Breast epithelium (tissue), 3 donors: ENCODE measurements around the gene AEBP2.

Experiments used
- CTCF ChIP-seq, 3 donors: fragments of 450-650 bp; IDR thresholded peaks; one replicate each; pipeline ENCODE4 v1.5.1; 2016 to 2017; ENCODE audit warnings: antibody characterized with exemption in 3 of 3, mild to moderate bottlenecking in 3 of 3, moderate library complexity in 3 of 3
- POLR2A ChIP-seq: fragments of 450-650 bp; IDR thresholded peaks from one replicate; pipeline ENCODE4 v1.6.1; 2016; ENCODE audit warnings: antibody characterized with exemption, mild to moderate bottlenecking, moderate library complexity

- TF ChIP-seq CTCF (IDR thresholded peaks at IDR 0.05) (no peak), POLR2A (no peak)
Observed at GRCh38 chr12:19449814-19450213, 10.5 kb downstream of the AEBP2 start.
